Stomach smooth muscle (tissue), 2 donors: ENCODE measurements around the gene SLC44A1.
"Not testable (repeated sequence)": the region's sequence is repeated elsewhere in the genome, so short reads cannot be mapped to it uniquely, and the experiment has no call there.

Source experiments
- H3K27ac ChIP-seq: one replicate; pipeline ENCODE4 v1.7.0; 2013; ENCODE audit warnings: mild to moderate bottlenecking, low read length, inconsistent platforms
- H3K27me3 ChIP-seq, 2 donors: one replicate each; pipeline ENCODE4 v1.7.0; 2013; ENCODE audit warnings: low read length in 2 of 2; ENCODE audit not compliant: insufficient read depth in 2 of 2, control insufficient read depth in 1 of 2
- H3K36me3 ChIP-seq, 2 donors: one replicate each; pipeline ENCODE4 v1.7.0; 2013; ENCODE audit warnings: low read length in 2 of 2; ENCODE audit not compliant: control insufficient read depth in 2 of 2, insufficient read depth in 2 of 2
- H3K4me1 ChIP-seq: one replicate; pipeline ENCODE4 v1.7.0; 2013; ENCODE audit warnings: low read length; ENCODE audit not compliant: control insufficient read depth, insufficient read depth
- H3K4me3 ChIP-seq, 2 donors: one replicate each; pipeline ENCODE4 v1.7.0; 2013; ENCODE audit warnings: low read length in 2 of 2
- H3K9ac ChIP-seq, 2 donors: one replicate each; pipeline ENCODE4 v1.7.0; 2013; ENCODE audit warnings: low read length in 2 of 2, mild to moderate bottlenecking in 1 of 2
- H3K9me3 ChIP-seq, 2 donors: one replicate each; pipeline ENCODE4 v1.7.0; 2013; ENCODE audit warnings: low read length in 2 of 2; ENCODE audit not compliant: control insufficient read depth in 2 of 2
- donor health status: healthy.
- donor health status: Pancreatic carcinoma.

The SLC44A1 gene

GRCh38 chr9:105254226-105254625 lies 9.8 kb downstream of the SLC44A1 start:
- H3K9me3 ChIP-seq = no peaks in the 10 kb centered on the region
- H3K9ac ChIP-seq = no peak overlapping the region
- no peaks in the 10 kb centered on the region for H3K36me3 ChIP-seq
- H3K4me1 ChIP-seq = no peaks in the 10 kb centered on the region
- no peak overlapping the region for H3K27ac ChIP-seq
- no peak overlapping the region for H3K4me3 ChIP-seq
- no peaks in the 10 kb centered on the region for H3K27me3 ChIP-seq

- no peak overlapping the region for H3K9ac ChIP-seq
- no peaks in the 10 kb centered on the region for H3K9me3 ChIP-seq
- no peaks in the 10 kb centered on the region for H3K36me3 ChIP-seq
- no peaks in the 10 kb centered on the region for H3K27me3 ChIP-seq
- H3K4me3 ChIP-seq = no peak overlapping the region
- no peaks in the 10 kb centered on the region for H3K4me1 ChIP-seq
- H3K27ac ChIP-seq = no peak overlapping the region
These were observed 11.0 kb downstream of the SLC44A1 start for GRCh38 chr9:105255421-105255820.

- not testable (repeated sequence) for H3K9me3 ChIP-seq, H3K27ac ChIP-seq, H3K9ac ChIP-seq, H3K27me3 ChIP-seq, H3K4me3 ChIP-seq, H3K36me3 ChIP-seq, H3K4me1 ChIP-seq
These were observed 12.1 kb downstream of the SLC44A1 start for GRCh38 chr9:105256569-105256968.

GRCh38 chr9:105257809-105258208 lies 13.4 kb downstream of the SLC44A1 start:
- H3K27ac ChIP-seq = no peak overlapping the region
- H3K36me3 ChIP-seq = no peaks in the 10 kb centered on the region
- H3K27me3 ChIP-seq = no peaks in the 10 kb centered on the region
- no peaks in the 10 kb centered on the region for H3K9me3 ChIP-seq
- H3K4me3 ChIP-seq = no peak overlapping the region
- no peak overlapping the region for H3K9ac ChIP-seq
- H3K4me1 ChIP-seq = no peaks in the 10 kb centered on the region

GRCh38 chr9:105258225-105258737 lies 13.8 kb downstream of the SLC44A1 start:
- Histone ChIP-seq H3K9me3 (no peaks in the 10 kb centered on the region), H3K9ac (no peak overlapping the region), H3K4me1 (no peaks in the 10 kb centered on the region), H3K27me3 (no peaks in the 10 kb centered on the region), H3K4me3 (no peak overlapping the region), H3K36me3 (no peaks in the 10 kb centered on the region), H3K27ac (no peak overlapping the region)

GRCh38 chr9:105259274-105259673 lies 14.8 kb downstream of the SLC44A1 start:
- H3K9ac ChIP-seq = no peak overlapping the region
- H3K27ac ChIP-seq = no peak overlapping the region
- H3K4me1 ChIP-seq = no peaks in the 10 kb centered on the region
- H3K9me3 ChIP-seq = no peaks in the 10 kb centered on the region
- H3K27me3 ChIP-seq = no peaks in the 10 kb centered on the region
- H3K4me3 ChIP-seq = no peak overlapping the region
- H3K36me3 ChIP-seq = no peaks in the 10 kb centered on the region

- no peaks in the 10 kb centered on the region for H3K27me3 ChIP-seq
- no peak overlapping the region for H3K27ac ChIP-seq
- H3K4me3 ChIP-seq = no peak overlapping the region
- H3K9ac ChIP-seq = no peak overlapping the region
- no peaks in the 10 kb centered on the region for H3K9me3 ChIP-seq
- no peaks in the 10 kb centered on the region for H3K36me3 ChIP-seq
- H3K4me1 ChIP-seq = no peaks in the 10 kb centered on the region
These were observed 15.5 kb downstream of the SLC44A1 start for GRCh38 chr9:105259731-105260612.

- H3K27ac ChIP-seq = no peak overlapping the region
- H3K4me1 ChIP-seq = no peaks in the 10 kb centered on the region
- H3K9ac ChIP-seq = no peak overlapping the region
- H3K9me3 ChIP-seq = no peaks in the 10 kb centered on the region
- H3K4me3 ChIP-seq = no peak overlapping the region
- no peaks in the 10 kb centered on the region for H3K36me3 ChIP-seq
- H3K27me3 ChIP-seq = no peaks in the 10 kb centered on the region
These were observed 18.0 kb downstream of the SLC44A1 start for GRCh38 chr9:105262497-105262896.

- Histone ChIP-seq H3K4me3 (no peak overlapping the region), H3K4me1 (no peaks in the 10 kb centered on the region), H3K36me3 (no peaks in the 10 kb centered on the region), H3K9ac (no peak overlapping the region), H3K27ac (no peak overlapping the region), H3K27me3 (no peaks in the 10 kb centered on the region), H3K9me3 (no peaks in the 10 kb centered on the region)
These were observed 19.9 kb downstream of the SLC44A1 start for GRCh38 chr9:105264380-105264779.

- H3K4me3 ChIP-seq, H3K27ac ChIP-seq, H3K9me3 ChIP-seq, H3K27me3 ChIP-seq, H3K4me1 ChIP-seq, H3K9ac ChIP-seq, H3K36me3 ChIP-seq: not testable (repeated sequence)
These were observed 23.8 kb downstream of the SLC44A1 start for GRCh38 chr9:105268254-105268653.

- no peaks in the 10 kb centered on the region for H3K9me3 ChIP-seq
- no peak overlapping the region for H3K4me3 ChIP-seq
- H3K27ac ChIP-seq = no peak overlapping the region
- H3K27me3 ChIP-seq = no peaks in the 10 kb centered on the region
- H3K9ac ChIP-seq = no peak overlapping the region
- no peaks in the 10 kb centered on the region for H3K4me1 ChIP-seq
- H3K36me3 ChIP-seq = no peaks in the 10 kb centered on the region
These were observed 25.1 kb downstream of the SLC44A1 start for GRCh38 chr9:105269593-105269992.
